ENCODE results near the gene CLCN3.

Gene CLCN3

GRCh38 chr4:169745291-169745690, 124.9 kb downstream of the CLCN3 start:
- DNase-seq (ENCODE audit: low read depth): no peak
- no peak overlapping the region for H3K4me3 ChIP-seq (ENCODE audit: low read depth, low read length)
- no peak for TF ChIP-seq CTCF (IDR thresholded peaks at IDR 0.05; ENCODE audit: control insufficient read depth, extremely low read depth, insufficient read depth)

- H3K4me3 ChIP-seq (ENCODE audit: low read depth, low read length): peak overlapping the region; percentile 70
- TF ChIP-seq CTCF (IDR thresholded peaks at IDR 0.05; ENCODE audit: control insufficient read depth, extremely low read depth, insufficient read depth): no peak
- no peak for DNase-seq (ENCODE audit: low read depth)
Observed at GRCh38 chr4:169756971-169757574, 136.7 kb downstream of the CLCN3 start.

- peak; percentile 77 for DNase-seq (ENCODE audit: low read depth)
- H3K4me3 ChIP-seq (ENCODE audit: low read depth, low read length): peak within 1 kb of the TSS; percentile 70
- no peak for TF ChIP-seq CTCF (IDR thresholded peaks at IDR 0.05; ENCODE audit: control insufficient read depth, extremely low read depth, insufficient read depth)
Observed at GRCh38 chr4:169757575-169758184, 137.3 kb downstream of the CLCN3 start, which contains the start of gene HPF1. TSS of gene HPF1 (minus strand) at chr4:169757944. CDS start at chr4:169757877, 67 bp downstream.

- TF ChIP-seq CTCF (IDR thresholded peaks at IDR 0.05; ENCODE audit: control insufficient read depth, extremely low read depth, insufficient read depth): no peak
- DNase-seq (ENCODE audit: low read depth): no peak
- peak overlapping the region; percentile 70; the same call in 1 of the 2 replicates for H3K4me3 ChIP-seq (ENCODE audit: low read depth, low read length)
Observed at GRCh38 chr4:169758401-169758962, 138.1 kb downstream of the CLCN3 start.

GRCh38 chr4:169761846-169762245, 141.5 kb downstream of the CLCN3 start:
- no peak overlapping the region for H3K4me3 ChIP-seq (ENCODE audit: low read depth, low read length)
- no peak for DNase-seq (ENCODE audit: low read depth)
- no peak for TF ChIP-seq CTCF (IDR thresholded peaks at IDR 0.05; ENCODE audit: control insufficient read depth, extremely low read depth, insufficient read depth)

- DNase-seq (ENCODE audit: low read depth): no peak
- TF ChIP-seq CTCF (IDR thresholded peaks at IDR 0.05; ENCODE audit: control insufficient read depth, extremely low read depth, insufficient read depth): no peak
Observed at GRCh38 chr4:169765835-169766234, 145.5 kb downstream of the CLCN3 start.

More at GRCh38 chr4:169765835-169766234, 145.5 kb downstream of the CLCN3 start:
- no peak overlapping the region for H3K4me3 ChIP-seq (ENCODE audit: low read depth, low read length)
